ENCODE results near the gene MYBPHL.

MYBPHL gene, protein sequence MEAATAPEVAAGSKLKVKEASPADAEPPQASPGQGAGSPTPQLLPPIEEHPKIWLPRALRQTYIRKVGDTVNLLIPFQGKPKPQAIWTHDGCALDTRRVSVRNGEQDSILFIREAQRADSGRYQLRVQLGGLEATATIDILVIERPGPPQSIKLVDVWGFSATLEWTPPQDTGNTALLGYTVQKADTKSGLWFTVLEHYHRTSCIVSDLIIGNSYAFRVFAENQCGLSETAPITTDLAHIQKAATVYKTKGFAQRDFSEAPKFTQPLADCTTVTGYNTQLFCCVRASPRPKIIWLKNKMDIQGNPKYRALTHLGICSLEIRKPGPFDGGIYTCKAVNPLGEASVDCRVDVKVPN

DNA sequence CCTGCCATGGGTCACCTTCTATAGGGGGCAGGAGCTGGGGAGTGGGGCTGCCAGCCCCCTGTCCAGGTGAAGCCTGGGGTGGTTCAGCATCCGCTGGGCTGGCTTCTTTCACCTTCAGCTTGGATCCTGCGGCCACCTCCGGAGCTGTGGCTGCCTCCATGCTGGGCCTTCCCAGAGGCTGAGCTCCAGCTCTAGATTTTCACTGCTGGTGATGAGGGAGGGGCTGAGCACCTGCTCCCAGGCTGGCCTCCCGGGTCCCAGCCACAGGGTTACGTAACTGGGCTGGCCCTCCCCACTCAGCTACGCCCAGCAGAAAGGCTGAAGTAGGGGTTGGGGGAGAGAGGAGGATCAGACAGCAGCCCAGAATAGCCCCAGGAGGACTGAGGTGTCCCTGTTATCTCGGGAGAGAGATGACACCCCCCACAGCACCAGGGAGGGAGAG lies at the start of gene MYBPHL:
MYBPHL (minus strand) TSS at position 180 of the 442 bp plus-strand sequence; CDS start at position 160, 20 bp downstream.
- no peak for DNase-seq (ENCODE audit: low read depth in 2 of 2)

DNA sequence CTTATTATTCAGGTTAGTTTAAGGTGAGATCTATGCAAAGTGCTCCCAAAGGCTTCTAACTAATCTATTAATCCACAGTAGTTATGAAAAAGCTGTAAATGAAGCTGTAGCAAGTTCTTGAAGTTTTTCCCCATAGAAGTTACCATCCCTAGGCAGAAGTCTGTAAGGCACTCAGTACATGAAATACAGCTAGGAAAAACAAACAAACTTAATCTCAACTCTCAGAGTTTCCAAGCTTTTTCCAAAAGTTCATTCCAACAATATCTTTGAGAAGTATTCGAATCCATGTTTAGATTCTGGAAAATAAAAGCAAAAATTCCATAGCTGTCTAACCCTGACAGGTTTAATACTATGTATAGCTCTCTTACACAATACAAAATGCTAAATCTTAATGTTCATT lies 49.7 kb upstream of the MYBPHL start:
- no peak for DNase-seq (ENCODE audit: low read depth in 2 of 2)

DNA sequence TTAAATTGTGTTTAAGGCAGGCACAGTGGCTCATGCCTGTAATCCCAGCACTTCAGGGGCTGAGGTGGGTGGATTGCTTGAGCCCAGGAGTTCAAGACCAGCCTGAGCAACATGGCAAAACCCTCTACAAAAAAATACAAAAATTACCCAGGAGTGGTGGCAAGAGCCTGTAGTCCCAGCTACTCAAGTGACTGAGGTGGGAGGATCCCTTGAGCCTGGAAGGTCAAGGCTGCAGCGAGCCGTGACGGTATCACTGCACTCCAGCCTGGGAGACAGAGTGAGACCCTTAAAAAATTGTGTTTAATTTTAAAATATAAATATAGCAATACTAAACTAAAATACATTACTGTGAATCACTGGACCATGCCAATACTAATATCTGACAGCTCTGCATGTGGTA lies 48.1 kb upstream of the MYBPHL start:
- DNase-seq (ENCODE audit: low read depth in 2 of 2) = no peak

GRCh38 chr1:109351457-109351856 lies 44.6 kb upstream of the MYBPHL start:
- no peak for DNase-seq (ENCODE audit: low read depth in 2 of 2)

- DNase-seq (ENCODE audit: low read depth in 2 of 2) = no peak
Measured at GRCh38 chr1:109350655-109351054, 43.8 kb upstream of the MYBPHL start.

DNA sequence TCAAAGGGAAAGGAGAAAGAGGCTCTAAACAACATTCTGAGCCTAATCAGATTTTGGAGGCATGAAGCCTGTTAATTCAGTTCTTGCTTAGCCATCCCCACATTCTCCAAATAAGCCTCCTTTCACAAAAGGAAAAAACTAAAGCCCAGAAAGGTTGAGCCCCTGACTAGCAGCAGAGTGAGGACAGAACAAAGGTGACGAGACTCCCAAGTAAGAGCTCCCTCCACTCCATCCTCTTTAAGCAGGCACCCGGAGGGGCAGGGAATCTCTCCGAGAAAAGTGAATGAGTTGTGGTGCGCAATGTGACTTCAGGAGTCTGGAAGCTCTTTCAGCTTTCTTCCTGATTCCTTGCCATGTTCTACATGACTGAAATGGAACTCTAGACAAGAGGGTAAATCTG lies 43.4 kb upstream of the MYBPHL start:
- DNase-seq (ENCODE audit: low read depth in 2 of 2) = no peak

DNA sequence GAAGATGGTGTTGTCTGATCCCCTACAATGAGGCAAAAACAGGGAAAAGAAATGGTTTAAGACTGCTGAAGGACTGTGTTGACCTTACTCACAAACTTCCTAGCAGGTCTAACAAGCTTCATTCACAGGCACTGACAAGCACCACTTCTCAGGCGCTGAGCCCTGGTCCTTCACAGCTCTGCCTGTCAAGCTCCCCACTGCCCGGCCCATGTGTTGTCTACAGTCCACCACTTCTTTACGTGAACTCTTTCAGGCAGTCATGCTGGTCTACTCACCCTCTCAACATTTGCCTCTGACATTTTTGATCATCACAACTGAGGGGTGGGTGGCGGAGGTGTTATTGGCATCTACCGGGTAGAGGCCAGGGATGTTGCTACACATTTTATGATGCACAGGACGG lies 40.7 kb upstream of the MYBPHL start:
- DNase-seq (ENCODE audit: low read depth in 2 of 2) = no peak

GRCh38 chr1:109341944-109342930 lies 35.4 kb upstream of the MYBPHL start:
- DNase-seq (ENCODE audit: low read depth in 2 of 2) = no peak

DNA sequence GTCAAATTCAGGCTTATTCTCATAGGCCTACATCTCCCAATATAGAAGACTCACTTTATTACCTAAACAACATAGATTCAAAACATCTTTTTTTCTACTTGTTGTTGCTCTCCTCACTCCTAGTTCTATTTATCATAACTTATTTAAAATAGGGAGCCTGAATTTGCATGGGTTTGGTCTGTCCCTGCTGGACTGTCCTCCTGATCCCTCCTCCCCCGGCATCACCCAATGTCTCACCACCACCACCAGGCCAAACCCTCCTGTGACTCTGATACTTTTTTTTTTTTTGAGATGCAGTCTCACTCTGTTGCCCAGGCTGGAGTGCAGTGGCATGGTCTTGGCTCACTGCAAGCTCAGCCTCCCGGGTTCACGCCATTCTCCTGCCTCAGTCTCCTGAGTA lies 31.8 kb upstream of the MYBPHL start:
- DNase-seq (ENCODE audit: low read depth in 2 of 2) = no peak

DNA sequence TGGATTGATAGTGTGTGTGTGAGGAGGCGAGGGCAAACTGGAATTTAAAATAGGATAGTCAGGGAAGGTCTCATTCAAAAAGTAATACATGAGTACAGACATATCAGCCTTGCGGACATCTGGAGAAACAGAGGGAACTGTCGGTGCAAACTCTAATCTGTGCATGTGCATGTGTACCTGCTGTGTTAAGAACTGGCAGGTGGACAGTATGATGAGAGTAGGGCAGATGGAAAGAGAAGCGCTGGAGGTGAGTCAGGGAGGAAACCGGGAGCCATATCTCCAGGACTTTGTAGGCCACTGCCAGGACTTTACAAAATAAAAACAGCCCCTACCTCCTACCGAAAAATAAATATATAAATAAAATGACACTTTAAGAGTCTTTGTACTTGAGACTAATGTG lies 31.3 kb upstream of the MYBPHL start:
- no peak for DNase-seq (ENCODE audit: low read depth in 2 of 2)

- no peak for DNase-seq (ENCODE audit: low read depth in 2 of 2)
Measured at GRCh38 chr1:109335091-109335490, 28.3 kb upstream of the MYBPHL start.

DNA sequence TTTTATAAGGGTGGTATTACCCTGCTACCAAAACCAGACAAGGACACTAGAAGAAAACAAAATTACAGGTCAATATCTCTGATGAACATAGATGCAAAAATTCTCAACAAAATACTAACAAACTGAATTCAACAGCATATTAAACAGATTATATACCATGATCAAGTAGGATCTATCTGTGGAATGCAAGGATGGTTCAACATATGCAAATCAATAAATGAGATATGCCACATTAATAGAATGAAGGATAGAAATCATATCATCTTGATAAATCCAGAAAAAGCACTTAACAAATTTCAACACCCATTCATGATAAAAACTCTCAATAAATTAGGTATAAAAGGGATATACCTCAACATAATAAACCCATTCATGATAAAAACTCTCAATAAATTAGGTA lies 24.3 kb upstream of the MYBPHL start:
- DNase-seq (ENCODE audit: low read depth in 2 of 2) = no peak

- DNase-seq (ENCODE audit: low read depth in 2 of 2) = no peak
Measured at GRCh38 chr1:109327285-109327684, 20.5 kb upstream of the MYBPHL start.

DNA sequence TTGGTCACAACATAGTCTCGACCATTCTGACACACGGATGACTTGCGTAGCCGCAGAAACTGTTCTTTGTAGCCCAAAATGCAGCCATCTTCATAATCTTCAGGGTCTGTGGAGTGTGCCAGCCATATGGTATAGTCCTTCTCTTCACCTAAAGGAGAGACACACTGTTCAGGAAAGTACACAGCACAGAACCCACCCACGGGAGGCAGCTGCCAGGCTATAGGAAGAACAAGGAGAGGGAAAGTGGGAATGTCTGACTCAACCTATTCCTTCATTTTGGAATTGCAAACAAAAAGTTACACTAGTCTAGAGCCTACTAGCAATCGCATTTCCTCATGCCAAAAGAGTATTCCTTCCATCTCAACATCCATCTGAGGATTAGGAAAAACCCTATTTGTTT lies 16.2 kb upstream of the MYBPHL start:
- DNase-seq (ENCODE audit: low read depth in 2 of 2) = no peak

DNA sequence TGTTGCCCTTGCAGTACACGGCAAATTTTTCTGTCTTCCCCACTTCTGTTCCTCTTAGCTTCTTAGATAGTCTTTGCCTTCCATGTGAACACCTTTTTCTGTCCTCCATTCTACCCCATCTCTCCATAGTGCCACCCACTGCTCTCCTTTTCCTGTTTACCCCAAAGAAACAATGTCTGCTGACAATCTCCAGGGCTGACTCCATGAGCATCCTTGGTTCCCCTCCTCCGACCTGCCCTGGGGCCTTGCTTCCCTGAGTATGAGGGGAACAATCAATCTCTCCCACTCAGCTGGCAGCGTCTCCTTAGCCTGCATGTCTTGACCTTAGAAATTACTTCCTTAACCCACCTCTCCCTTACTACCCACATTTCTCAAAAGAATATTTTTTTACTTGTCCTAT lies 12.3 kb upstream of the MYBPHL start:
- DNase-seq (ENCODE audit: low read depth in 2 of 2) = no peak

DNA sequence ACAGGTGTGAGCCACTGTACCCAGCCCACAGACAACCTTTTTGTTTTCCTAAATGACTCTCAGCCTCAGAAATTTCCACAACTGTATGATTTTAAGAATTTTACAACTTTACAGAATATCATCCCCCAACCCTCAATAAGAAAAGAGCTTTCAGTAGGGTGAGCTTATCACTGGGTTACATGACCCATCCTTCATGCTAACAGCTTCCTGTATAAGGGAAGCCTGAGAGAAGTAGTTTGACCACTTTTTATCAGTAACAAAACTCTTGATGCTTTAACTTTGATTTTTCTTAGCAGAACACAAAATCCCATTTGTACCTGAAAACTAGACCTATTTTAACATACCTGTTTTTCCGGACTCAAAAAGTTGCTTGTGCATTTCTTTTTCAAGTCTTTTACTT lies 9.7 kb upstream of the MYBPHL start:
- no peak for DNase-seq (ENCODE audit: low read depth in 2 of 2)

GRCh38 chr1:109315288-109315687 lies 8.5 kb upstream of the MYBPHL start:
- DNase-seq (ENCODE audit: low read depth in 2 of 2) = no peak

DNA sequence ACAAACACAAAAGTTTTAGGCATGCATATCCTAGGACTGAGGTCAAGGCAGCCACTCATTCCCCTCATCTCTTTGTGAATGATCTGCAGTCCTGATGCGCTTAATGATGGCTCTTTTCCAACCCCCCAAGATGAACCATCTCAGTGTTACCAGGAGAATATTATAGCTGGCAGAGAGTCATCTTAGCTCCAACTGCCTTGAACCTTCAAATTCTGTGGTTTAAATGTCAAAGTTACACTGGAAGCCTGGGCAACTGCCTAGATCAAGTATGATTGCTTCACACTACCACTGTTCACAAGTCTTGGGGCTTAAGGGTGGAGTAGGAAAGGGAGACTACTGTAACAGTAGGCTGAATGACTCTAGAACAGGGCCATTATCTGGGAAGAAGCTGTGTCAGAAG lies 8.0 kb upstream of the MYBPHL start:
- no peak for DNase-seq (ENCODE audit: low read depth in 2 of 2)

GRCh38 chr1:109312978-109313775 lies 6.4 kb upstream of the MYBPHL start:
- DNase-seq (ENCODE audit: low read depth in 2 of 2) = no peak

DNA sequence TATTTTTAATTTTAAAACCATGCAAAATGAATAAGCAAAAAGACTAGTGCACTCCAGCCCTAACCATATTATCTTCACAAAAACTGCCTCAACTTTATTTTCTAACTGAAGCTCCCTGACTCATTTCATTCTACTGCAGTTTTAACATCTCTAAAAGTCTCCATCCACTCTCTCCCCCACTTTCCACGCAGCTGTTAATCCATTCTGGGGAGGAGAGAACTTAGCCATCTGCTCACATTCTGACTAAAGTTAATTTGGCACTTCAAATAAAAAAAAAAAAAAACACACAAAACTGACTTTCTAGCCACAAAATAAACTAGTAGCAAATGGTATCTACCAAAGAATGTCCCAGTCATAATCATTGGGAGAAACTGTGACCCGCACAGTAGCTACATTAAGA lies 5.4 kb upstream of the MYBPHL start:
- no peak for DNase-seq (ENCODE audit: low read depth in 2 of 2)

DNA sequence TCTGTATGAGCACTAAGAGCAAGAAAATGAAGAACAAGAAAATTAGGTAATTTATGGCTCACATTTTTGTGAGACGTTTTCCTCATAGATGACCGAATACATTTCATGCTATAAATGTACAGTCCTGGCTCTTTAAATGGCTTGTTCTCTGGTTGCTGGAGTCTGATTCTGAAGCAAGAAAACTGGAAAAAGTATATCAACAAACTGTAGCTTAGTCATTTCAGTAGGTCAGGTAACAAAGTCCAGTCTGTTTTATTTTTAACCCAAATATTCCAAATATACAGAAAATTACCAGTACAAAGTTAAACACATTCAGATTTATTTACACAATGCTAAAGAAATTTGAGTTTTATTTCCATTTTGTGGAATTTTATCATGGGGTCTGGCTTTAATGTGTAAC lies 2.5 kb upstream of the MYBPHL start:
- no peak for DNase-seq (ENCODE audit: low read depth in 2 of 2)

Data from stimulated activated CD4-positive, alpha-beta T cell treated with anti-CD3 and anti-CD28 coated beads, Interleukin-1b, Interleukin-23, amount 100 ng/mL, for 1 hour (primary cell).